PC-3 (cell line): Measurements from ENCODE around the gene CNBD2. TPM values are rescaled to one million over a fixed set of nuclear protein-coding genes. Genes with fewer than 3 reads are reported as not detected.

Experiments
- ATAC-seq: fragments of 200-7000 bp; cut with Tn5 transposase; 2 replicates; pipeline ENCODE4 v1.9.1; 2020; ENCODE audit warnings: mild to moderate bottlenecking, moderate library complexity
- BruUV-seq: library from RNA; stranded (reverse); fragments of 400-500 nt; replicated peaks from 2 replicates; lab custom pipeline; 2021; lab: Mats Ljungman, UMichigan
- CTCF ChIA-PET: fragments of 300-600 bp; sonication (Branson Sonifier 250); formaldehyde crosslinking; loops from one replicate; lab custom pipeline; 2022; ENCODE audit warnings: antibody characterized with exemption; lab: Charles Lee
- POLR2A ChIA-PET: fragments of 300-600 bp; sonication (Branson Sonifier 250); formaldehyde crosslinking; loops from one replicate; lab custom pipeline; 2022; ENCODE audit warnings: antibody characterized with exemption; ENCODE audit not compliant: unreplicated experiment; lab: Charles Lee
- DNase-seq: peaks from one replicate; pipeline ENCODE4 v3.0.0-alpha.2; 2015
- H2AFZ ChIP-seq: fragments of 300-600 bp; sonication (generic); 2 replicates; pipeline ENCODE4 v1.6.0; 2016; ENCODE audit warnings: antibody characterized with exemption, low read length
- H3F3A ChIP-seq: fragments of 300-600 bp; sonication (generic); one replicate; pipeline ENCODE4 v1.6.0; 2017; ENCODE audit warnings: antibody characterized with exemption, low read length, control low read depth, mild to moderate bottlenecking; ENCODE audit not compliant: unreplicated experiment
- H3K27ac ChIP-seq: fragments of 300-600 bp; sonication (generic); 2 replicates; pipeline ENCODE4 v1.5.1; 2016; ENCODE audit warnings: mild to moderate bottlenecking, low read length
- H3K27me3 ChIP-seq: fragments of 300-600 bp; sonication (generic); 2 replicates; pipeline ENCODE4 v1.6.1; 2016; ENCODE audit warnings: low read length, mixed read lengths
- H3K36me3 ChIP-seq: fragments of 300-600 bp; sonication (generic); 2 replicates; pipeline ENCODE4 v1.6.1; 2016; ENCODE audit warnings: low read depth, mixed run types, low read length, mixed read lengths
- H3K4me1 ChIP-seq: fragments of 300-600 bp; sonication (generic); 2 replicates; pipeline ENCODE4 v1.5.1; 2016; ENCODE audit warnings: low read length; ENCODE audit not compliant: insufficient read depth
- H3K4me2 ChIP-seq: fragments of 300-600 bp; sonication (generic); 2 replicates; pipeline ENCODE4 v1.6.0; 2016; ENCODE audit warnings: low read length
- H3K4me3 ChIP-seq: fragments of 300-600 bp; sonication (generic); 2 replicates; pipeline ENCODE4 v1.5.1; 2016; ENCODE audit warnings: mild to moderate bottlenecking, low read length, mixed read lengths
- H3K79me2 ChIP-seq: fragments of 300-600 bp; sonication (generic); 2 replicates; pipeline ENCODE4 v1.6.1; 2017; ENCODE audit warnings: low read length, mixed read lengths
- H3K9ac ChIP-seq: fragments of 300-600 bp; sonication (generic); 2 replicates; pipeline ENCODE4 v1.6.0; 2016; ENCODE audit warnings: mild to moderate bottlenecking, low read length
- H3K9me2 ChIP-seq: fragments of 300-600 bp; sonication (generic); replicated peaks from 2 replicates; pipeline ENCODE4 v1.6.1; 2016; ENCODE audit warnings: mixed run types, low read length, mixed read lengths
- H3K9me3 ChIP-seq: fragments of 300-600 bp; sonication (generic); 2 replicates; pipeline ENCODE4 v1.6.1; 2016; ENCODE audit warnings: low read length, mixed read lengths
- H4K20me1 ChIP-seq: fragments of 300-600 bp; sonication (generic); 2 replicates; pipeline ENCODE4 v1.6.1; 2016; ENCODE audit warnings: low read length, mixed read lengths
- CTCF ChIP-seq: fragments of 300-600 bp; sonication (generic); conservative IDR thresholded peaks from 2 replicates; pipeline ENCODE4 v1.5.1; 2017; ENCODE audit warnings: antibody characterized with exemption, low read depth, mild to moderate bottlenecking, low read length
- EZH2 ChIP-seq: fragments of 300-600 bp; sonication (generic); IDR thresholded peaks from one replicate; pipeline ENCODE4 v1.6.1; 2017; ENCODE audit warnings: antibody characterized with exemption, mild to moderate bottlenecking, low read length; ENCODE audit not compliant: unreplicated experiment
- EZH2phosphoT487 ChIP-seq: fragments of 300-600 bp; sonication (generic); IDR thresholded peaks from 2 replicates; pipeline ENCODE4 v1.6.1; 2018; ENCODE audit warnings: mild to moderate bottlenecking, antibody characterized with exemption, low read length, borderline replicate concordance
- intact Hi-C: fragments of 100-400 bp; cut with micrococcal nuclease; formaldehyde crosslinking; loops from 2 replicates; pipeline ENCODE4 v1.9.0; 2023
- total RNA-seq: library from RNA; depleted of rRNA; stranded (reverse); fragments of >200 nt; gene quantifications from 2 replicates; pipeline ENCODE4 v1.2.3, GENCODE V29; 2014

CNBD2 gene
- total RNA-seq, 1 experiment from 2014 or later = 6.6 TPM

GRCh38 chr20:36063916-36064657 lies 95.7 kb downstream of the CNBD2 start:
- intact Hi-C loops = loop anchor here (2.0 kb wide), 1 partner anchor 75 kb away; no protein-coding TSS in a partner anchor
- no peak overlapping the region for H3K27ac ChIP-seq

DNA sequence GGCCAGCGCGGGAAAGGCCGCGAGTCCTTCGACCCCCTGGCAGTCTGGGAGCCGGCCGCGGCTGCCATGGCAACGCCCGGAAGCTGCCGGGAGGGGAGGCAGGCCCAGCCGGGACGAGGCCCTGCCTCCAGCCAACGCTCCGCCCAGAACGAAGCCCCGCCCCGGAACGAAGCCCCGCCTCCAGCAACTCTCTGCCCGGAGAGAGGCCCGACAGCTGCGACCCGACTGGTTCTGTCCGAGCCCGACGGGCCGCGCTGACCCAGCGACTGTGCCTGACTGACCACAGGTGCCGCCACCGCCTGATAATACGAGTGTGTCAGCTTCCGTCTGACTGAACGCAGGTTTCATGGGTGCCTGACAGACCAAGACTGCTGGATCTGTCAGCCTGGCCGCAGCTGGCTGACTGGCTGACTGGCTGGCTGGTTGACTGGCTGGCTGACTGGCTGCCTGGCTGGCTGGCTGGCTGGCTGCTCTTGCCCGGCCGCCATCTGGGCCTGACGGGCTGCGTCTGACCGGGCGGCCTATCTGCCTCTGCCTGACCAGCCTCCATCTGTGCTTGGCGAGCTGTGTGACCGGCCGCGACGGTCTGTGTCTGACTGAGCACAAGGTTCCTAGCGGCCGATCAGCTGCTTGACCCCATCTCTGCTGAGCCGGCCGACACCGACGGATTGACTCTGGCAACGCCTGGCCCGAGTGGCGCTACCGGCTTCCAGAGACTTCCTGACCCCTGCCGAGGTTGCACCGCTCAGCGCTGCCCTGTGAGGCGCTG lies 96.5 kb downstream of the CNBD2 start:
- CTCF ChIA-PET = interaction anchor here (0.5 to 1.0 kb wide), 6 partner anchors 18 to 208 kb away, joined by 3 to 10 read pairs (median 6); partner anchors contain the start of gene SCAND1
- peak; percentile 97 for ATAC-seq
- TSS peak; percentile 77 for BruUV-seq
- Histone ChIP-seq H3K4me2 (peak overlapping the region; percentile 94), H3F3A (no peaks in the 10 kb centered on the region), H3K9me2 (no peaks in the 10 kb centered on the region), H3K9ac (peak overlapping the region; percentile 48), H3K27ac (no peak overlapping the region), H4K20me1 (no peaks in the 10 kb centered on the region), H3K4me1 (peaks cover 26% of the 10 kb centered on the region), H3K4me3 (peak overlapping the region; percentile 74), H3K79me2 (no peaks in the 10 kb centered on the region), H3K27me3 (no peaks in the 10 kb centered on the region), H3K36me3 (no peaks in the 10 kb centered on the region), H3K9me3 (no peaks in the 10 kb centered on the region), H2AFZ (peak overlapping the region; percentile 92)
- TF ChIP-seq CTCF (no peak), EZH2phosphoT487 (no peak), EZH2 (no peak)
- DNase-seq = peak; percentile 89
- POLR2A ChIA-PET = interaction anchor here (0.6 to 1.1 kb wide), 5 partner anchors 20 to 289 kb away, joined by 3 to 9 read pairs (median 4); partner anchors contain the start of gene SCAND1
- intact Hi-C loops = loop anchor here (2.0 kb wide), 1 partner anchor 74 kb away; no protein-coding TSS in a partner anchor

More at GRCh38 chr20:36063916-36064657, 95.7 kb downstream of the CNBD2 start:
- Histone ChIP-seq H3K4me2 (peak overlapping the region; percentile 94), H3F3A (no peaks in the 10 kb centered on the region), H3K27me3 (no peaks in the 10 kb centered on the region), H3K79me2 (no peaks in the 10 kb centered on the region), H3K4me3 (peak overlapping the region; percentile 74), H3K4me1 (peaks cover 26% of the 10 kb centered on the region), H2AFZ (peak overlapping the region; percentile 92), H4K20me1 (no peaks in the 10 kb centered on the region), H3K36me3 (no peaks in the 10 kb centered on the region), H3K9ac (peak overlapping the region; percentile 48), H3K9me3 (no peaks in the 10 kb centered on the region), H3K9me2 (no peaks in the 10 kb centered on the region)
- no peak for DNase-seq
- TF ChIP-seq EZH2 (no peak), CTCF (no peak), EZH2phosphoT487 (no peak)
- ATAC-seq = peak; percentile 9
- ChIA-PET CTCF (interaction anchor here (0.6 to 1.0 kb wide), 3 partner anchors 19 to 74 kb away, joined by 3 to 6 read pairs (median 3); no protein-coding TSS in a partner anchor), POLR2A (interaction anchor here (0.6 to 1.1 kb wide), 3 partner anchors 21 to 110 kb away, joined by 3 to 9 read pairs (median 4); partner anchors contain the start of gene SCAND1)
- TSS peak; percentile 89 for BruUV-seq
